ENCODE data around the gene PHF23.

PHF23 gene

DNA sequence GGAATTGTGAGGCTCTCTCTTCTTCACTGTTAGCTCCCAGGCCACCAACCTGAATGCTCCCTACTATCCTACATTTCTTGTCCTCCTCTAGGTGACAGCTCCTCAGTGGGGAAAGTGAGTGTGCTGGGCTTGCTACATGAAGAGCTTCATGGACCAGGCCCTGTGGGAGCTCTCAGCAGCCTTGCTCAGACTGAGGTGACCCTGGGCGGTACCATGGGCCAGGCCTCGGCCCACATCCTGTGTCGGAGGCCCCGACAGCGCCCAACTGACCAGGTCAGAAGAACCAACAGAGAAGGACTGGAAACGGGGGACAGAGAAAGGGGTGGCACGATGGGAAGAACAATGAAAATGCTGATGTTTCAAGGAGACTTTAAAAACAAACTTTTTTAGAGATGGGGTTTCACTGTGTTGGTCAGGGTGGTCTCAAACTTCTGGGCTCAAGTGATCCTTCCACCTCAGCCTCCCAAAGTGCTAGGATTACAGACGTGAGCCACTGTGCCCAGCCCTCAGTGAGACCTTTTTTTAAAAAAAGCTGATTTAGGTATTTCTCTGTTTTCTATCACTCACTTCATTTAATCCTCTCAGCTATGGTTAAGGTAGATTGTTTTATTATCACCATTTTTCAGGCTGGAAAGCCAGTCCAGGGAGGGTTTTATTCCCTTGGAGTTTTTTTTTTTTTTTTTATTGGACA lies 17.7 kb upstream of the PHF23 start:
- H3K36me3 ChIP-seq (ENCODE audit: insufficient read depth, low read length): peaks cover 29% of the 10 kb centered on the region; the same call in 1 of the 2 replicates
- no peaks in the 10 kb centered on the region for H3K27me3 ChIP-seq (ENCODE audit: insufficient read depth, low read length, poor library complexity, severe bottlenecking)
- H3F3A ChIP-seq (ENCODE audit: low read depth): no peaks in the 10 kb centered on the region
- no peak overlapping the region for H3K4me3 ChIP-seq (ENCODE audit: low read length, poor library complexity, severe bottlenecking)
- TF ChIP-seq, protein P1, sequence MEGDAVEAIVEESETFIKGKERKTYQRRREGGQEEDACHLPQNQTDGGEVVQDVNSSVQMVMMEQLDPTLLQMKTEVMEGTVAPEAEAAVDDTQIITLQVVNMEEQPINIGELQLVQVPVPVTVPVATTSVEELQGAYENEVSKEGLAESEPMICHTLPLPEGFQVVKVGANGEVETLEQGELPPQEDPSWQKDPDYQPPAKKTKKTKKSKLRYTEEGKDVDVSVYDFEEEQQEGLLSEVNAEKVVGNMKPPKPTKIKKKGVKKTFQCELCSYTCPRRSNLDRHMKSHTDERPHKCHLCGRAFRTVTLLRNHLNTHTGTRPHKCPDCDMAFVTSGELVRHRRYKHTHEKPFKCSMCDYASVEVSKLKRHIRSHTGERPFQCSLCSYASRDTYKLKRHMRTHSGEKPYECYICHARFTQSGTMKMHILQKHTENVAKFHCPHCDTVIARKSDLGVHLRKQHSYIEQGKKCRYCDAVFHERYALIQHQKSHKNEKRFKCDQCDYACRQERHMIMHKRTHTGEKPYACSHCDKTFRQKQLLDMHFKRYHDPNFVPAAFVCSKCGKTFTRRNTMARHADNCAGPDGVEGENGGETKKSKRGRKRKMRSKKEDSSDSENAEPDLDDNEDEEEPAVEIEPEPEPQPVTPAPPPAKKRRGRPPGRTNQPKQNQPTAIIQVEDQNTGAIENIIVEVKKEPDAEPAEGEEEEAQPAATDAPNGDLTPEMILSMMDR (conservative IDR thresholded peaks at IDR 0.05; ENCODE audit: low read length): no peak
- H3K9me3 ChIP-seq (ENCODE audit: insufficient read depth, low read depth, low read length): no peaks in the 10 kb centered on the region
- H3K4me1 ChIP-seq (ENCODE audit: insufficient read depth, low read length, poor library complexity, severe bottlenecking): peaks cover 13% of the 10 kb centered on the region
- H3K4me2 ChIP-seq (ENCODE audit: low read depth, low read length, poor library complexity, severe bottlenecking): no peak overlapping the region
- H2AFZ ChIP-seq (ENCODE audit: low read length): no peak overlapping the region
- peaks cover 25% of the 10 kb centered on the region for H3K79me2 ChIP-seq (ENCODE audit: insufficient read depth, low read length)
- H3K9me2 ChIP-seq (replicated peaks; ENCODE audit: low read depth, low read length): no peaks in the 10 kb centered on the region
- H3K9ac ChIP-seq (ENCODE audit: low read depth, low read length, poor library complexity, severe bottlenecking): no peak overlapping the region
- H4K20me1 ChIP-seq (ENCODE audit: insufficient read depth, low read length, poor library complexity, severe bottlenecking): peaks cover 9% of the 10 kb centered on the region

DNA sequence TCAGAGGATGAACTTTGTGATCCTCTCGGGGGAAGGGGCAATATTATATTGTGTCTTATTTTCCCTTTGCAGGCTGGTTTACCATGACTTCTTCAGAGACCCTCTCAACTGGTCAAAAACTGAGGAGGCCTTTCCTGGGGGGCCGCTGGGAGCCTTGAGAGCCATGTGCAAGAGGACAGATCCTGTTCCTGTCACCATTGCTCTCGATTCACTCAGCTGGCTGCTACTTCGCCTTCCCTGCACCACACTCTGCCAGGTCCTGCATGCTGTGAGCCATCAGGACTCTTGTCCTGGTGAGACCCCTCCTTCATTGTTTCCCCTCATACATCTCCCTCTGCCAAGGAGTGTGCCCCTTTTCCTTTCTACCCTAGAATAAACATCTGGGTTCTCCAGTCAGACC lies 15.3 kb upstream of the PHF23 start:
- Histone ChIP-seq H3K36me3 (ENCODE audit: insufficient read depth, low read length) (peaks cover 29% of the 10 kb centered on the region; the same call in 1 of the 2 replicates), H3K4me2 (ENCODE audit: low read depth, low read length, poor library complexity, severe bottlenecking) (no peak overlapping the region)

DNA sequence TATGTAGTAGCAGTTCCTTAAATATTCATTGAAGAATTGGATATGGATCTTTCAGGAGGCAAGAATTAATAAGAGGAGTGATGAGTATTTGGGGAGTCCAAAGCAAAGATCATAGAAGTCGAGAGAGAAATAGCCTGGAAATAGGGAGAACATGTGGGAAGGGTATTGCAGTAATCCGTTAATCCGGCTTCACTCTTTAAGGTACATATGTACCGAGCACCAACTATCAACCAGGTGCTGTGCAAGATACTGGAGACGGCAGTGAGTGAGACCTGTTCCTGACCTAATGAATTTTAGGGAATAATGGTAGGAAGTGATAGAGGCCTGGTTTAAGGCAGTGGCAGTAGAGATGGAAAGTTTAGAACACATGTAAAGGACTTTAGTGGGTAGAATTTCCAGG lies 13.8 kb upstream of the PHF23 start:
- Histone ChIP-seq H2AFZ (ENCODE audit: low read length) (no peak overlapping the region), H3K36me3 (ENCODE audit: insufficient read depth, low read length) (peaks cover 18% of the 10 kb centered on the region; the same call in 1 of the 2 replicates), H3F3A (ENCODE audit: low read depth) (no peaks in the 10 kb centered on the region)

More for the DNA sequence above, 15.3 kb upstream of the PHF23 start:
- Histone ChIP-seq H4K20me1 (ENCODE audit: insufficient read depth, low read length, poor library complexity, severe bottlenecking) (peaks cover 24% of the 10 kb centered on the region), H3K27me3 (ENCODE audit: insufficient read depth, low read length, poor library complexity, severe bottlenecking) (no peaks in the 10 kb centered on the region), H3K9me2 (replicated peaks; ENCODE audit: low read depth, low read length) (no peaks in the 10 kb centered on the region), H3F3A (ENCODE audit: low read depth) (no peaks in the 10 kb centered on the region), H3K9me3 (ENCODE audit: insufficient read depth, low read depth, low read length) (no peaks in the 10 kb centered on the region), H2AFZ (ENCODE audit: low read length) (no peak overlapping the region), H3K79me2 (ENCODE audit: insufficient read depth, low read length) (peaks cover 44% of the 10 kb centered on the region), H3K9ac (ENCODE audit: low read depth, low read length, poor library complexity, severe bottlenecking) (no peak overlapping the region), H3K4me1 (ENCODE audit: insufficient read depth, low read length, poor library complexity, severe bottlenecking) (peaks cover 26% of the 10 kb centered on the region), H3K4me3 (ENCODE audit: low read length, poor library complexity, severe bottlenecking) (no peak overlapping the region)
- TF ChIP-seq, protein P1 (conservative IDR thresholded peaks at IDR 0.05; ENCODE audit: low read length): no peak
- TF ChIP-seq EZH2phosphoT487 (IDR thresholded peaks at IDR 0.05; ENCODE audit: borderline replicate concordance): no peak

More for the DNA sequence above, 13.8 kb upstream of the PHF23 start:
- Histone ChIP-seq H3K9me2 (replicated peaks; ENCODE audit: low read depth, low read length) (no peaks in the 10 kb centered on the region), H4K20me1 (ENCODE audit: insufficient read depth, low read length, poor library complexity, severe bottlenecking) (peaks cover 35% of the 10 kb centered on the region), H3K79me2 (ENCODE audit: insufficient read depth, low read length) (peaks cover 58% of the 10 kb centered on the region), H3K27me3 (ENCODE audit: insufficient read depth, low read length, poor library complexity, severe bottlenecking) (no peaks in the 10 kb centered on the region), H3K4me1 (ENCODE audit: insufficient read depth, low read length, poor library complexity, severe bottlenecking) (peaks cover 37% of the 10 kb centered on the region), H3K4me3 (ENCODE audit: low read length, poor library complexity, severe bottlenecking) (peak overlapping the region; percentile 84), H3K9ac (ENCODE audit: low read depth, low read length, poor library complexity, severe bottlenecking) (peak overlapping the region; percentile 87), H3K4me2 (ENCODE audit: low read depth, low read length, poor library complexity, severe bottlenecking) (peak overlapping the region; percentile 87), H3K9me3 (ENCODE audit: insufficient read depth, low read depth, low read length) (no peaks in the 10 kb centered on the region)
- TF ChIP-seq, protein P1 (conservative IDR thresholded peaks at IDR 0.05; ENCODE audit: low read length): no peak
- TF ChIP-seq EZH2phosphoT487 (IDR thresholded peaks at IDR 0.05; ENCODE audit: borderline replicate concordance): no peak
